Activated naive CD8-positive, alpha-beta T cell treated with anti-CD3 and anti-CD28 coated beads for 36 hours (primary cell): ENCODE results near the gene TRAF2. TPM values are rescaled to one million over a fixed set of nuclear protein-coding genes. Genes with fewer than 3 reads are reported as not detected.
A peak's percentile ranks its signal among the peaks of the same experiment; 100 is the strongest.
"Not testable (repeated sequence)": the region's sequence is repeated elsewhere in the genome, so short reads cannot be mapped to it uniquely, and the experiment has no call there.

Source experiments
- DNase-seq: peaks from one replicate; pipeline ENCODE4 v3.0.0; 2021
- H3K27ac Mint-ChIP-seq: one replicate; pipeline ENCODE4 v1.8.0; 2022; ENCODE audit warnings: mild to moderate bottlenecking, moderate library complexity, mixed read lengths
- H3K27me3 Mint-ChIP-seq: one replicate; pipeline ENCODE4 v1.8.0; 2022; ENCODE audit warnings: mild to moderate bottlenecking, mixed read lengths
- H3K36me3 Mint-ChIP-seq: one replicate; pipeline ENCODE4 v1.8.0; 2021; ENCODE audit warnings: mild to moderate bottlenecking, mixed read lengths
- H3K4me1 Mint-ChIP-seq: one replicate; pipeline ENCODE4 v1.8.0; 2021; ENCODE audit warnings: mixed read lengths
- H3K4me3 Mint-ChIP-seq: one replicate; pipeline ENCODE4 v1.8.0; 2022; ENCODE audit warnings: mild to moderate bottlenecking, moderate library complexity, mixed read lengths
- H3K9me3 Mint-ChIP-seq: one replicate; pipeline ENCODE4 v1.8.0; 2022; ENCODE audit warnings: mixed read lengths
- total RNA-seq, 2 experiments: library from RNA; stranded (reverse); gene quantifications; one replicate each; pipeline ENCODE4 v1.2.3, GENCODE V29; 2021

The TRAF2 gene, protein sequence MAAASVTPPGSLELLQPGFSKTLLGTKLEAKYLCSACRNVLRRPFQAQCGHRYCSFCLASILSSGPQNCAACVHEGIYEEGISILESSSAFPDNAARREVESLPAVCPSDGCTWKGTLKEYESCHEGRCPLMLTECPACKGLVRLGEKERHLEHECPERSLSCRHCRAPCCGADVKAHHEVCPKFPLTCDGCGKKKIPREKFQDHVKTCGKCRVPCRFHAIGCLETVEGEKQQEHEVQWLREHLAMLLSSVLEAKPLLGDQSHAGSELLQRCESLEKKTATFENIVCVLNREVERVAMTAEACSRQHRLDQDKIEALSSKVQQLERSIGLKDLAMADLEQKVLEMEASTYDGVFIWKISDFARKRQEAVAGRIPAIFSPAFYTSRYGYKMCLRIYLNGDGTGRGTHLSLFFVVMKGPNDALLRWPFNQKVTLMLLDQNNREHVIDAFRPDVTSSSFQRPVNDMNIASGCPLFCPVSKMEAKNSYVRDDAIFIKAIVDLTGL
- total RNA-seq, result 10 to 100 TPM; 38.8 to 45.8 TPM

DNA sequence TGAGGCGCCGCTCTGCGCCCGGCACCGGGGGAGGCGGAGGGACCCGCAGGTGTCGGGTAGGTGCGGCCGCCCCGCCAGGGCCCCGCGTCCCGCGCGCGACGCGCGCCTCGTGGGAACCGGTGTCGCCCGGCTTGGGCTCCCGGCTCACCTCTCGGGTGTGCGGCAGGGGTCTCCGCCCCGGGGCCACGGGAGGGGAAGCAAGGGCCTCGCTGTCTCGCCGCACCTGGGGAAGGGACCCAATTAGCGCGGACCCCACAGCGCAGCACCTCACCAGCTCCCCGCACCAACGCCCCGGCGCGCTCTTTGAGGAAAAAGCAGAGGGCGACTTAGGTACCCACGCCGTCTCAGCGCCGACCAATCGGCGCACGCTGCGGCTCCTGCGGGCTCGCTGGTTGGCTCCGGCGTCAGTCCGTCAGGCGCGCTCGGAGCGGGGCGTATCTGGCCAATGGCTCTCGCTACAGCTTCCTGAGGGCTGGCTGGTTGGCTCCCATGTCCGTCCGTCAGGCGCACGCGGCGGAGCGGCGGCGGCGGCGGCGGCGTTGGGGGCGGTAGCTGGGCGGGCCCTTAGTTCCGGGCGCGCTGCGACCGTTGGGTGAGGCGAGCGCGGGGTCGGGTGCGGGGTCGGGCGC, at the start of gene TRAF2:
TSS of gene TRAF2 (plus strand) at position 567 of the 629 bp plus-strand sequence. CDS start 12,225 bp downstream, outside the sequence.
- peak; percentile 99 for DNase-seq
- no peaks in the 10 kb centered on the region for H3K27me3 Mint-ChIP-seq
- peak within 1 kb of the TSS; percentile 93 for H3K27ac Mint-ChIP-seq
- H3K4me3 Mint-ChIP-seq, result peak within 1 kb of the TSS; percentile 99
- H3K36me3 Mint-ChIP-seq, result peaks cover 20% of the 10 kb centered on the region
- H3K4me1 Mint-ChIP-seq, result peaks cover 44% of the 10 kb centered on the region
- H3K9me3 Mint-ChIP-seq, result no peaks in the 10 kb centered on the region

DNA sequence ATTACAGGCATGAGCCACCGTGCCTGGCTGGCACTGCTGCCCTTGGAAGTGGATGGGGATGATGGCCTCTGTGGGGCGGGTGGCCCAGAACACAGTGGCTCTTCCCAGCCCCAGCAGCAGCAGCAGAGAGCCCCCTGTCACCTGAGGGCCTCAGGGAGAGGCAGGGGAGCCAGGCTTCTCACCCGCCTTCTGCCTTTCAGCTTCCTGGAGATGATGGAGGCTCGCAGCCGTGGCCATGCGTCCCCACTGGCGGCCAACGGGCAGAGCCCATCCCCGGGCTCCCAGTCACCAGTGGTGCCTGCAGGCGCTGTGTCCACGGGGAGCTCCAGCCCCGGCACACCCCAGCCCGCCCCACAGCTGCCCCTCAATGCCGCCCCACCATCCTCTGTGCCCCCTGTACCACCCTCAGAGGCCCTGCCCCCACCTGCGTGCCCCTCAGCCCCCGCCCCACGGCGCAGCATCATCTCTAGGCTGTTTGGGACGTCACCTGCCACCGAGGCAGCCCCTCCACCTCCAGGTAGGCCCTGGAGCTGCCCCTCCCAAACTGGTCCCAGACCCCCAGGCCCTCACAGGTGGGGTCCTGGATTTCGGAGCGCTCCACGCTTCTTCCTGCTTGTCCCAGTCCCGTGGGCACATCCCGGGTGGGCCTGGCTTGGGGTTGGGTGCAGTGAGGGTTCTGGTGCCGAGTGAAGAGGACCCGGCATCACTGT, 49.0 kb upstream of the TRAF2 start:
- peaks cover 6% of the 10 kb centered on the region for H3K36me3 Mint-ChIP-seq
- no peak overlapping the region for H3K27ac Mint-ChIP-seq
- no peak for DNase-seq
- no peaks in the 10 kb centered on the region for H3K9me3 Mint-ChIP-seq
- peaks cover 2% of the 10 kb centered on the region for H3K4me1 Mint-ChIP-seq
- H3K27me3 Mint-ChIP-seq, result no peaks in the 10 kb centered on the region
- H3K4me3 Mint-ChIP-seq, result no peak overlapping the region

DNA sequence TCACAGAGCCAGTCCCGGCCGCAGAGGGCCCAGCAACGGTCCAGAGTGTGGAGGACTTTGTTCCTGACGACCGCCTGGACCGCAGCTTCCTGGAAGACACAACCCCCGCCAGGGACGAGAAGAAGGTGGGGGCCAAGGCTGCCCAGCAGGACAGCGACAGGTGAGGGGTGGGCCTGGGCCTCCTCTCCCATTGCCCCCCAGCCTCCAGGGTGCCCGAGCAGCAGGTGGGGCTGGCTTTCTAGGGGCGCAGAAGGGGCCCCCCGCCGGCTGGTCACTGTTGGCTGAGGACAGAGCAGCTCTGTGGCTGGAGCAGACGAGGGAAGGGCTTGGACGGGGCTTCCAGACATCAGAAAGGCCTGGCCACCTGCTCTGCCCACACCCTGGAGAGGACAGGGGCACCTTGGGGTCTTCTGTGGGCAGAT, 48.4 kb upstream of the TRAF2 start:
- not testable (repeated sequence) for DNase-seq, H3K4me3 Mint-ChIP-seq, H3K4me1 Mint-ChIP-seq, H3K27ac Mint-ChIP-seq, H3K9me3 Mint-ChIP-seq, H3K27me3 Mint-ChIP-seq, H3K36me3 Mint-ChIP-seq

DNA sequence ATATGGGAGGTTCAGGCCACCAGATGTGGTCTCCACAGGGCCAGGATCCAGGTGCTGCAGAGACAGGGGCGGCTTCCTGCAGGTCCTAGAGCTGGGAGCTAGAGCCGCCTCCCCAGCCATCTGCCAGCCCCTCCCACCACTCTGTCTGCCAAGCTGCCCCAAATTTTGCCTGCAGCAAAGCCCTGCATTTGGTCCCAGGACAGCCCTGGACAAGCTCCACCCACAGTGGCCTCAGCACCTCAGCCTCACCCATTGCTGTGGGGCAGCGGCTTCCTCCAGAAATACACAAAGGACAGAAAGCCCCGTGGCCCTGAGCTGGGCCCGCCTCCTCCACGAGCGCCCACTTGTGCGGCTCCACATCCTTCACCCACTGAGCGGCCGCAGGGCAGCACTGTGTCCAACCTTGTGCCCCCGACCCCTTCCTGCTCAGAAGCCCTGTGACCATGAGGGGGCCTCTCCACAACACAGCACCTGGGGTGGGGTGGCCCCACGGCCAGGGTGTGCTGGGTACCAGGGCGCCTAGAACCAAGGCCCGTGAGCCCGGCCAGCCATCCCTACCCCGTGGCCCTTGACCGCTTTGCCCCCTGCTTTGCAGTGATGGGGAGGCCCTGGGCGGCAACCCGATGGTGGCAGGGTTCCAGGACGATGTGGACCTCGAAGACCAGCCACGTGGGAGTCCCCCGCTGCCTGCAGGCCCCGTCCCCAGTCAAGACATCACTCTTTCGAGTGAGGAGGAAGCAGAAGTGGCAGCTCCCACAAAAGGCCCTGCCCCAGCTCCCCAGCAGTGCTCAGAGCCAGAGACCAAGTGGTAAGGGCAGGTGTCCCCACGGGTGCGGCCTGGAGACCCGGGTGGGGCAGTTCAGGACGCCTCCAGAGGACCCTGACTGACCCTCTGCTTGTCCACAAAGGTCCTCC, 47.7 kb upstream of the TRAF2 start:
- Mint-ChIP-seq H3K4me3 (no peak overlapping the region), H3K36me3 (peaks cover 6% of the 10 kb centered on the region), H3K9me3 (no peaks in the 10 kb centered on the region), H3K4me1 (peaks cover 6% of the 10 kb centered on the region), H3K27me3 (no peaks in the 10 kb centered on the region), H3K27ac (no peak overlapping the region)
- no peak for DNase-seq

DNA sequence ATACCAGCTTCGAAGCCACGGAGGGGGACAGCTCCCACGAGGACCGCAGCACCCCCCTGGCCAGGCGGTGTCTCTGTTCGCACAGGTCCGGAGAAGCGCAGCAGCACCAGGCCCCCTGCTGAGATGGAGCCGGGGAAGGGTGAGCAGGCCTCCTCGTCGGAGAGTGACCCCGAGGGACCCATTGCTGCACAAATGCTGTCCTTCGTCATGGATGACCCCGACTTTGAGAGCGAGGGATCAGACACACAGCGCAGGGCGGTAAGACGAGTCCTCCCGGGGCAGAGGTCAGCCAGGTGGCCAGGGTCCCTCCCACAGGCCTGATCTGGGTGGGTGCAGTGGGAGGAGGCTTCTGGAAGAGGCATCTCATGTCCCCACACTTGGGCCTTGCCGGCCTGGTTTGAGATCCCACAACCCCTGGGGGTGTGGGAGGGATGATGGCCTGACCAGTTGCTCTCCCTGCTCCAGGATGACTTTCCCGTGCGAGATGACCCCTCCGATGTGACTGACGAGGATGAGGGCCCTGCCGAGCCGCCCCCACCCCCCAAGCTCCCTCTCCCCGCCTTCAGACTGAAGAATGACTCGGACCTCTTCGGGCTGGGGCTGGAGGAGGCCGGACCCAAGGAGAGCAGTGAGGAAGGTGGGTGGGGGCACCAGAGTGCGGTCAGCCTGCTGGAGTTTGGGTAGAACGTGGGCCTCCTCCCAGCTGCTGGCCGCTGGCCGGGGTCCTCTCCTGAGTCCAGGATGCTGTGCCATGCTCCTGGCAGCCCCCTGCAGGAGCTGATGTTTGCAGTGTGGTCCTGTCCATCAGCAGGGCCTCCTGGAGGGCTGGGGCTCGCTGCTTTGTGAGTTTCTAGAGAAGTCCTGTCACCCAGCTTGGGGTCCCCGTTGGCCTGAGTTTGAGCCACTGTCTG, 46.8 kb upstream of the TRAF2 start:
- Mint-ChIP-seq H3K36me3 (peaks cover 6% of the 10 kb centered on the region), H3K4me1 (peaks cover 7% of the 10 kb centered on the region), H3K9me3 (no peaks in the 10 kb centered on the region), H3K27ac (no peak overlapping the region), H3K4me3 (no peak overlapping the region), H3K27me3 (no peaks in the 10 kb centered on the region)
- no peak for DNase-seq

DNA sequence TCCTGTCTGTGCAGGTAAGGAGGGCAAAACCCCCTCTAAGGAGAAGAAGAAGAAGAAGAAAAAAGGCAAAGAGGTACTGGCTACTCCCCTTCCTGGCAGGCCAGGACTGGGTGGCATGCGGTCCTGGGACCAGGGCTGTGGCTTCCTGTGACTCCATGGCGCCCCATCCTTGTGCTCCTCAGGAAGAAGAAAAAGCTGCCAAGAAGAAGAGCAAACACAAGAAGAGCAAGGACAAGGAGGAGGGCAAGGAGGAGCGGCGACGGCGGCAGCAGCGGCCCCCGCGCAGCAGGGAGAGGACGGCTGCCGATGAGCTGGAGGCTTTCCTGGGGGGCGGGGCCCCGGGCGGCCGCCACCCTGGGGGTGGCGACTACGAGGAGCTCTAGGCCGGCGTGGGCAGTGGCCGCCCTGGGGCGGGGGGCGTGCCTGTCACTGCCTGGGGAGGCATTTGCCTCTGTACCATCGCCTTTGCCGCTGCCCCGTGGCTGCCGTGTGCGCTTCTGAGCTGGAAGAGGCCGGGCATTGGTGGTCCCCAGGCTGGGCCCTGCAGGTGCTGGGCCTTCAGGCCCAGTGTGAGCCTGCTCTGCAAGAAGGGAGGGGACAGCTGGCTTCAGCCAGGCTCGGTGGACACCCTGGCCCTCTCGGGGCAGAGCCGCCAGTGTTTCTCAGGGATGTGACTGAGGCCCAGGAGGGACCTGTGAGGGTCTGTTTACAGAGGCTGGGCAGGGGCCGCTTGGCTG, 46.0 kb upstream of the TRAF2 start:
- no peaks in the 10 kb centered on the region for H3K9me3 Mint-ChIP-seq
- no peak overlapping the region for H3K4me3 Mint-ChIP-seq
- H3K27ac Mint-ChIP-seq, result no peak overlapping the region
- DNase-seq, result no peak
- H3K27me3 Mint-ChIP-seq, result peaks cover 3% of the 10 kb centered on the region
- peaks cover 7% of the 10 kb centered on the region for H3K4me1 Mint-ChIP-seq
- H3K36me3 Mint-ChIP-seq, result peaks cover 6% of the 10 kb centered on the region

DNA sequence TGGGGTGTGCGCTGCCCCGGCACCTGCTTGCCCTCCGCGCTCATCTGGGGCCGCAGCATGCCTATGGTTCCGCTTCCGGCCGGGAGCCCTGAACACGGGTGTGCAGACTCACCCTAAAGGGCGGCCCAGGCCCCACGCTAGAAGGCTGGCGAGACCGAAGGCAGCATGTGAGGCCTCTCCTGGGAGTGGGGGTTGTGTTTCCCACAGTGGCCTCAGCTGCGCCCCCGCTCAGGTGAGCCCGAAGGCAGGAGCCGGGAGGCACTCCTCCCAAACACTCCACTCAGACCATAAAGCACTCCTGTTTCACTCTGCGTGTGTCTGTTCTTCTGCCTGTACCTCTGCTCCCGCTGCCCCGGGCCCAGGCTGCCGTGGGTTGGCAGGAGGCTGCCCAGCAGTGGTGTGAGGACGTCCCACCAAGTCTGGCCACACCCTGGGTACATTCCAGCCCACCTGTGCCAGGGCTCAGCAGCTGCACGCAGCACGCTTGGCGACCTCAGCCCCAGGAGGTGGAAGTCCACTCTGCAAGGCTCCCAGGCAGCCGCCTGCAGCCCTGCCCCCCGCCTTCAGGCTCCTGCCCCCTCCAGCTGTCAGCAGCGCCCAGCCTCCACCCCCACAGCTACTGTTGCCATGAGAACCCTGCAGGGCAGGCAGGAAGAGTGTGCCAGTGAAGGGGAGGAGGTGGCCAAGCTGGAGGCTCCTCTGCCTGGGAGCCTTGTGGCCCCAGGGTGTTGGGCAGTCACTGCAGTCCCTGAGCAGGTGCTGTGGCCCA, 45.3 kb upstream of the TRAF2 start:
- H3K4me1 Mint-ChIP-seq, result peaks cover 7% of the 10 kb centered on the region
- H3K36me3 Mint-ChIP-seq, result peaks cover 6% of the 10 kb centered on the region
- DNase-seq, result no peak
- no peak overlapping the region for H3K27ac Mint-ChIP-seq
- H3K9me3 Mint-ChIP-seq, result no peaks in the 10 kb centered on the region
- H3K27me3 Mint-ChIP-seq, result peaks cover 9% of the 10 kb centered on the region
- no peak overlapping the region for H3K4me3 Mint-ChIP-seq

DNA sequence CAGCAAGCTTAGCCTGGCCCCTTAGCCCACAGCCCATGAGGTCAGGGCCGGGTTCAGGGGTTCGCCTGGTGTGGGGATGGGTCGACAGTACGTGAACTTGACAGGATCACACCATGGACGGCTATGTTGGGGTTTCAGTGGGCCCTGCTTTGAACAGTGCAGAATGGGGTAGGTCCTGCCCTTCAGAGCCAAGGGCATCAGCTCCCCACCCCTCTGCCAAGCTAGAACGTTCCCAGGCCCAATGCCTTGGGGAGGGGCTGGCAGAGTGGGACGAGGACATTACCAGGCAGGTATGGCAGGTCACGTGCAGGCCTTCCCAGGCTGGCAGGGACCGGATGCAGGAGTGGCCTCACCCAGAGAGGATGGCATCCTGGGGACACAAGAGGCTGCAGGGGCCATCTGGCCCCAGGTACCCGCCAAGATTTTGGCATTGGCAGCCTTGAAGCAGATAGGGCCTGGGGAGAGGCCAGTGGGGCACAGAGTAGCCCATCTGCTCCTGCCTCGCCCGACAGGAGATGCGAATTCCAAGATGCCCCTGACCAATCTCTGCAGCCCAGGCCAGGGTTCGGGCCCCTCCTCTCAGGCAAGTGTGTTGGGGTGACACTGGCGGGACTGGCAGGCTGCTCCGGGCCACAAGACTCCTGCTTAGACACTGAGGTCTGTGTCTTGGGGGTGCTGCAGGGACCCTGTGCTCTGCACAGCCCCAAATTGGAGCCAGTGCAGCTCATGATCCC, 44.5 kb upstream of the TRAF2 start:
- H3K9me3 Mint-ChIP-seq, H3K36me3 Mint-ChIP-seq, H3K4me3 Mint-ChIP-seq, H3K27ac Mint-ChIP-seq, H3K4me1 Mint-ChIP-seq, DNase-seq: not testable (repeated sequence)
- H3K27me3 Mint-ChIP-seq, result peaks cover 14% of the 10 kb centered on the region

DNA sequence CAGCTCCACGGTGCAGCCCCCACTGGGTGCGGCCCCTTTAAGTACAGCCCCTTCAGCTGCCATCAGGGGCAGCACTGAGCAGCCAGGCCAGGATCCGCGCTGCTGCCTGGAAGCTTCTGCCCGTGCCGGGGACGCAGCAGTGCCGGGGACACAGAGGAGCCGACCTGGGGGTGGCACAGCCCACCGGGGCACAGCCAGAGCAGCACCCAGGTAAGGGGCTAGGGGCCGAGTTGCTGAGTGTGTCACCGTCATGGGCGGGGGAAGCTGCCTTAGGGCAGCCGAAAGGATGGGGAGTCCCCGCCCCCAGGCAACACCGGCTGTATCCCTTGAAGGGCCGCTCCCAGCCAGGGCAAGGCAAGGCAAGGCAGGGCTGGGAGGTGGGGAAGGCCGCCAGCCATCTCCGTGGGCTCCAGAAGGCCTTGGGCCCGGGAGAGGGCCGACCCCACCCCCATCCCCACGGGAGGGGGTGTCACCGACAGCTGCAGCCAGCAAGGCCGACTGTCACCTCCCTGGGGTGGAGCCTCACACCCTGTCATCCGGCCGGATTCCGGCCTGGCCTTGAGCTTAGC, 43.9 kb upstream of the TRAF2 start, which contains the start of gene AJM1:
TSS of gene AJM1 (plus strand) at position 99 of the 569 bp plus-strand sequence. CDS start 1,937 bp downstream, outside the sequence.
- not testable (repeated sequence) for H3K4me1 Mint-ChIP-seq, H3K27ac Mint-ChIP-seq, H3K9me3 Mint-ChIP-seq, H3K36me3 Mint-ChIP-seq
- peak; percentile 86 for DNase-seq
- peaks cover 21% of the 10 kb centered on the region for H3K27me3 Mint-ChIP-seq
- H3K4me3 Mint-ChIP-seq, result peak within 1 kb of the TSS; percentile 59

DNA sequence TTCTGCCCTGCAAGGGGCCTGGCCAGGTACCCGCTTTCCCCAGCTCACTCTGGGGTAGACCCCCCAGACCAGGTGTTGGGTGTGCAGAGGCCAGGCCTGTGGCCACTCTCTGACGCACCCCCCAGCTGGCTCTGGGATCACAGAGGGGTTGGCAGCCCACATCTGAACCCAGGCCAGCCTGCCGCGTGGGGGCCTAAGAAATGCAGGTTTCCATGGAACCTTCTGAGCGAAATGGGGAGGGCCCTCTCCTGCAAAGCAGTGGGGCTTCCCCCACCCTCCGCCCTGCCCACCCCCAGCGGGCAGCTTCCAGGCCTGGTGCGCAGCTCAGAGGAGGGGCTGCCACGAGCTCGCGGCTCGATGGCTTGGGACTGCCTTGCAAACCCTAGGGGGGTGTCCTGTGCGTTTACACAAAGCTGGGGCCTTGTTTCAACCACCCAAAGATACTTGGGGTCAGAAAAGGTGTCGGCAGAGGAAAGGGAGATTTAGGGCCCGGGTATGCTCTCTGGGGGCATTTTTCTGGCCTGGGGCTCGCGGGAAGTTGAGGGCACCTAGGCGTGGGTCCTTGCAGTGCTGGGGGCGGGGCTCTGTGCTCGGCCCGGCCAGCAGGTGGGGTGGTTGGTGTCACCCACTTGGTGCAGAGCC, 43.0 kb upstream of the TRAF2 start:
- H3K27ac Mint-ChIP-seq, result not testable (repeated sequence)

More for the DNA sequence above, 43.0 kb upstream of the TRAF2 start:
- peak overlapping the region; percentile 14 for H3K4me3 Mint-ChIP-seq
- H3K9me3 Mint-ChIP-seq, H3K36me3 Mint-ChIP-seq, DNase-seq: not testable (repeated sequence)
- H3K4me1 Mint-ChIP-seq, result peaks cover 11% of the 10 kb centered on the region
- peaks cover 27% of the 10 kb centered on the region for H3K27me3 Mint-ChIP-seq
